Measurements from ENCODE around the gene RCL1. TPM values are rescaled to one million over a fixed set of nuclear protein-coding genes. Genes with fewer than 3 reads are reported as not detected.

The RCL1 gene
- total and polyA plus RNA-seq, 2 donors (not counting 1 experiment from before 2014, with no cell fraction given): 10.5 to 21.7 TPM

GRCh38 chr9:4839470-4839912, 46.7 kb downstream of the RCL1 start:
- ATAC-seq (ENCODE audit: low read depth) (no peak), DNase-seq (no peak)
- H3K4me3 ChIP-seq (ENCODE audit: control extremely low read depth in 1 of 5, extremely low read depth in 1 of 5, insufficient read depth in 1 of 5, low read depth in 2 of 5, low read length in 4 of 5): no peak overlapping the region
- H4K20me1 ChIP-seq (ENCODE audit: control insufficient read depth, insufficient read depth, low read length, poor library complexity, severe bottlenecking): peaks cover 12% of the 10 kb centered on the region
- intact Hi-C loops (cut with micrococcal nuclease): no loop called here
- Mint-ChIP-seq H3K4me3 (no peak overlapping the region), H3K4me1 (peaks cover 12% of the 10 kb centered on the region), H3K27ac (no peak overlapping the region), H3K9me3 (ENCODE audit: insufficient read depth) (no peaks in the 10 kb centered on the region), H3K27me3 (no peaks in the 10 kb centered on the region)
- no peak overlapping the region for H2AFZ ChIP-seq (ENCODE audit: insufficient read depth, low read depth, low read length, poor library complexity, severe bottlenecking)
- peaks cover 4 to 52% of the 10 kb centered on the region in 2 experiments for H3K36me3 ChIP-seq (replicated peaks in 1 of 2; ENCODE audit: control extremely low read depth in 1 of 2, control insufficient read depth in 1 of 2, extremely low read depth in 1 of 2, insufficient read depth in 2 of 2, low read length in 1 of 2)
- H3K9ac ChIP-seq (ENCODE audit: low read length): no peak overlapping the region
- no peak for TF ChIP-seq CTCF (IDR thresholded peaks at IDR 0.05)
- TF ChIP-seq EZH2 (IDR thresholded peaks at IDR 0.05; ENCODE audit: borderline replicate concordance, insufficient read depth, low read depth, low read length, poor library complexity, severe bottlenecking): no peak
- H3K4me2 ChIP-seq (replicated peaks; ENCODE audit: low read depth, low read length, poor library complexity, severe bottlenecking): no peak overlapping the region
- peaks cover 2 to 6% of the 10 kb centered on the region in 2 donors for H3K4me1 ChIP-seq (ENCODE audit: control insufficient read depth in 2 of 2, insufficient read depth in 2 of 2, low read length in 2 of 2)
- ChIA-PET POLR2A (no interaction called here), CTCF (no interaction called here)
- peaks cover 13% of the 10 kb centered on the region for H3K79me2 ChIP-seq (ENCODE audit: control insufficient read depth, insufficient read depth, low read length)
- H3K27me3 ChIP-seq (replicated peaks in 1 of 4; ENCODE audit: control extremely low read depth in 1 of 4, control insufficient read depth in 3 of 4, insufficient read depth in 4 of 4, low read length in 3 of 4): no peaks in the 10 kb centered on the region
- no peaks in the 10 kb centered on the region for H3K9me3 ChIP-seq (ENCODE audit: control extremely low read depth in 1 of 3, control insufficient read depth in 2 of 3, insufficient read depth in 1 of 3, low read length in 2 of 3)
- H3K27ac ChIP-seq (ENCODE audit: low read length in 2 of 2): no peak overlapping the region
- WGBS (ENCODE audit: insufficient coverage): 100% methylated on average over 1 of the region's 1 CpG

- POLR2A ChIA-PET: no interaction called here
- Histone ChIP-seq H2AFZ (ENCODE audit: insufficient read depth, low read depth, low read length, poor library complexity, severe bottlenecking) (no peak overlapping the region), H3K9me3 (ENCODE audit: control extremely low read depth in 1 of 3, control insufficient read depth in 2 of 3, insufficient read depth in 1 of 3, low read length in 2 of 3) (no peaks in the 10 kb centered on the region), H3K4me3 (ENCODE audit: control extremely low read depth in 1 of 5, extremely low read depth in 1 of 5, insufficient read depth in 1 of 5, low read depth in 2 of 5, low read length in 4 of 5) (no peak overlapping the region), H4K20me1 (ENCODE audit: control insufficient read depth, insufficient read depth, low read length, poor library complexity, severe bottlenecking) (peaks cover 12% of the 10 kb centered on the region), H3K27ac (ENCODE audit: low read length in 2 of 2) (no peak overlapping the region), H3K9ac (ENCODE audit: low read length) (no peak overlapping the region), H3K27me3 (replicated peaks in 1 of 4; ENCODE audit: control extremely low read depth in 1 of 4, control insufficient read depth in 3 of 4, insufficient read depth in 4 of 4, low read length in 3 of 4) (no peaks in the 10 kb centered on the region), H3K4me2 (replicated peaks; ENCODE audit: low read depth, low read length, poor library complexity, severe bottlenecking) (no peak overlapping the region), H3K36me3 (replicated peaks in 1 of 2; ENCODE audit: control extremely low read depth in 1 of 2, control insufficient read depth in 1 of 2, extremely low read depth in 1 of 2, insufficient read depth in 2 of 2, low read length in 1 of 2) (peaks cover 4 to 55% of the 10 kb centered on the region in 2 experiments), H3K4me1 (ENCODE audit: control insufficient read depth in 2 of 2, insufficient read depth in 2 of 2, low read length in 2 of 2) (peaks cover 2 to 6% of the 10 kb centered on the region in 2 donors), H3K79me2 (ENCODE audit: control insufficient read depth, insufficient read depth, low read length) (peaks cover 13% of the 10 kb centered on the region)
- TF ChIP-seq CTCF (IDR thresholded peaks at IDR 0.05): no peak
- H3K9me3 Mint-ChIP-seq (ENCODE audit: insufficient read depth): no peaks in the 10 kb centered on the region
- no peak overlapping the region for H3K27ac Mint-ChIP-seq
- DNase-seq (no peak), ATAC-seq (ENCODE audit: low read depth) (no peak)
- peaks cover 12% of the 10 kb centered on the region for H3K4me1 Mint-ChIP-seq
- CTCF ChIA-PET: no interaction called here
- WGBS (ENCODE audit: insufficient coverage): 92% methylated on average over 2 of the region's 4 CpGs
- no peaks in the 10 kb centered on the region for H3K27me3 Mint-ChIP-seq
- H3K4me3 Mint-ChIP-seq: no peak overlapping the region
- intact Hi-C loops (cut with micrococcal nuclease): no loop called here
Measured at GRCh38 chr9:4840018-4840417, 47.3 kb downstream of the RCL1 start.

All from B cell (primary cell).